GM23338 (cell line): ENCODE measurements around the gene RASGRP4. TPM values are rescaled to one million over a fixed set of nuclear protein-coding genes. Genes with fewer than 3 reads are reported as not detected.

ENCODE experiments used
- ATAC-seq: fragments of 200-7000 bp; cut with Tn5 transposase; 3 replicates; pipeline ENCODE4 v1.9.1; 2020
- DNase-seq: peaks from one replicate; pipeline ENCODE4 v3.0.0-alpha.2; 2015; ENCODE audit warnings: low spot score
- H2AFZ ChIP-seq: fragments of 200-600 bp; sonication (generic); 2 replicates; pipeline ENCODE4 v1.8.0; 2016; ENCODE audit warnings: antibody characterized with exemption, mild to moderate bottlenecking, moderate library complexity
- H3F3A ChIP-seq: fragments of 200-600 bp; sonication (generic); replicated peaks from 2 replicates; pipeline ENCODE4 v1.8.0; 2017; ENCODE audit warnings: antibody characterized with exemption, mixed run types, low read depth
- H3K27ac ChIP-seq: fragments of 200-600 bp; sonication (generic); 2 replicates; pipeline ENCODE4 v1.6.1; 2016; ENCODE audit warnings: low read depth
- H3K27me3 ChIP-seq: fragments of 200-600 bp; sonication (generic); 2 replicates; pipeline ENCODE4 v1.8.0; 2016; ENCODE audit warnings: mild to moderate bottlenecking, mixed run types, moderate library complexity; ENCODE audit not compliant: insufficient read depth
- H3K36me3 ChIP-seq: fragments of 200-600 bp; sonication (generic); 2 replicates; pipeline ENCODE4 v1.8.0; 2016; ENCODE audit warnings: mild to moderate bottlenecking; ENCODE audit not compliant: insufficient read depth
- H3K4me1 ChIP-seq: fragments of 200-600 bp; sonication (generic); 2 replicates; pipeline ENCODE4 v1.8.0; 2016; ENCODE audit warnings: mild to moderate bottlenecking, moderate library complexity; ENCODE audit not compliant: insufficient read depth
- H3K4me2 ChIP-seq: fragments of 200-600 bp; sonication (generic); 2 replicates; pipeline ENCODE4 v1.7.1; 2017; ENCODE audit warnings: mixed run types
- H3K4me3 ChIP-seq: fragments of 200-600 bp; sonication (generic); 2 replicates; pipeline ENCODE4 v1.6.1; 2016; ENCODE audit warnings: mixed run types
- H3K79me2 ChIP-seq: fragments of 200-600 bp; sonication (generic); replicated peaks from 2 replicates; pipeline ENCODE4 v1.8.0; 2017; ENCODE audit warnings: mild to moderate bottlenecking; ENCODE audit not compliant: insufficient read depth
- H3K9me2 ChIP-seq: fragments of 200-600 bp; sonication (generic); 2 replicates; pipeline ENCODE4 v1.8.0; 2017; ENCODE audit not compliant: insufficient read depth
- H4K20me1 ChIP-seq: fragments of 200-600 bp; sonication (generic); replicated peaks from 2 replicates; pipeline ENCODE4 v1.8.0; 2017; ENCODE audit warnings: mild to moderate bottlenecking; ENCODE audit not compliant: insufficient read depth
- H3K27ac Mint-ChIP-seq: 2 replicates; pipeline ENCODE4 v1.8.0; 2020; ENCODE audit warnings: inconsistent platforms, mild to moderate bottlenecking, moderate library complexity, mixed read lengths
- H3K27me3 Mint-ChIP-seq: 3 replicates; pipeline ENCODE4 v1.8.0; 2022; ENCODE audit warnings: low read depth, mild to moderate bottlenecking, moderate library complexity, mixed read lengths, inconsistent platforms; ENCODE audit not compliant: insufficient read depth, poor library complexity
- H3K36me3 Mint-ChIP-seq: 3 replicates; pipeline ENCODE4 v1.8.0; 2021; ENCODE audit warnings: low read depth, mild to moderate bottlenecking, inconsistent platforms, moderate library complexity, mixed read lengths
- H3K4me1 Mint-ChIP-seq: 3 replicates; pipeline ENCODE4 v1.8.0; 2020; ENCODE audit warnings: mild to moderate bottlenecking, inconsistent platforms, mixed read lengths
- H3K4me3 Mint-ChIP-seq: 3 replicates; pipeline ENCODE4 v1.8.0; 2021; ENCODE audit warnings: moderate library complexity, mild to moderate bottlenecking, inconsistent platforms, mixed read lengths
- H3K9me3 Mint-ChIP-seq: 3 replicates; pipeline ENCODE4 v1.8.0; 2020; ENCODE audit warnings: moderate library complexity, mild to moderate bottlenecking, inconsistent platforms, mixed read lengths
- CREB1 ChIP-seq: fragments of 250-450 bp; sonication (Bioruptor Pico); IDR thresholded peaks from 2 replicates; pipeline ENCODE4 v1.5.0; 2020; ENCODE audit warnings: low read depth, mild to moderate bottlenecking, moderate library complexity
- ETS1 ChIP-seq: IDR thresholded peaks from 2 replicates; pipeline ENCODE4 v1.6.1; 2016; ENCODE audit warnings: antibody characterized with exemption
- EZH2phosphoT487 ChIP-seq: fragments of 200-600 bp; sonication (generic); IDR thresholded peaks from one replicate; pipeline ENCODE4 v1.8.1; 2018; ENCODE audit warnings: antibody characterized with exemption; ENCODE audit not compliant: unreplicated experiment
- NANOG ChIP-seq: IDR thresholded peaks from 2 replicates; pipeline ENCODE4 v1.6.1; 2016; ENCODE audit warnings: antibody characterized with exemption, borderline replicate concordance
- POLR2AphosphoS5 ChIP-seq: IDR thresholded peaks from 2 replicates; pipeline ENCODE4 v1.6.1; 2016; ENCODE audit warnings: antibody characterized with exemption, low read depth
- ZNF114 ChIP-seq: fragments of 250-450 bp; sonication (Bioruptor Pico); IDR thresholded peaks from 2 replicates; pipeline ENCODE4 v1.5.0; 2020; ENCODE audit warnings: mild to moderate bottlenecking, moderate library complexity
- ZNF331 ChIP-seq: fragments of 250-450 bp; sonication (Bioruptor Pico); IDR thresholded peaks from 2 replicates; pipeline ENCODE4 v1.5.0; 2020; ENCODE audit warnings: low read depth, mild to moderate bottlenecking, moderate library complexity
- ZNF462 ChIP-seq: fragments of 250-450 bp; sonication (Bioruptor Pico); IDR thresholded peaks from 2 replicates; pipeline ENCODE4 v1.5.0; 2020; ENCODE audit warnings: mild to moderate bottlenecking, moderate library complexity
- polyA plus RNA-seq: library from polyadenylated mRNA; unstranded; fragments of >200 nt; fragmentation: Nextera tagmentation; extraction: Ambion mirVana; gene quantifications from 2 replicates; pipeline ENCODE4 v1.2.1, GENCODE V29; 2016
- total RNA-seq: library from RNA; depleted of rRNA; stranded (reverse); fragments of >200 nt; shearing (Covaris generic); gene quantifications from 2 replicates; pipeline ENCODE4 v1.2.3, GENCODE V29; 2014

The RASGRP4 gene
- total and polyA plus RNA-seq, 2 experiments from 2014 or later: 1.6 to 3.6 TPM

GRCh38 chr19:38388349-38389100 is 37.5 kb downstream of the RASGRP4 start, which contains the start of gene SPRED3:
SPRED3 (plus strand) TSS chr19:38388697; CDS start chr19:38390303, 1,606 bp downstream.
- ATAC-seq: peak; percentile 2

GRCh38 chr19:38387550-38388348 is 38.3 kb downstream of the RASGRP4 start, which contains the start of gene GGN:
GGN (minus strand) TSS chr19:38388034; CDS start chr19:38387261, 773 bp downstream.
- peaks cover 36% of the 10 kb centered on the region for H3K36me3 Mint-ChIP-seq
- peaks cover 7% of the 10 kb centered on the region for H4K20me1 ChIP-seq
- H3K4me3 Mint-ChIP-seq: peak within 1 kb of the TSS; percentile 92
- peaks cover 6% of the 10 kb centered on the region for H3K4me1 ChIP-seq
- H3K27me3 ChIP-seq: peaks cover 24% of the 10 kb centered on the region
- H3K79me2 ChIP-seq: peaks cover 10% of the 10 kb centered on the region
- H3K27ac Mint-ChIP-seq: peak within 1 kb of the TSS; percentile 93
- H3K9me3 Mint-ChIP-seq: no peaks in the 10 kb centered on the region; the same call in 2 of the 3 replicates
- peaks cover 43% of the 10 kb centered on the region for H3K27me3 Mint-ChIP-seq
- peak within 1 kb of the TSS; percentile 95 for H3K4me2 ChIP-seq
- H3K27ac ChIP-seq: peak within 1 kb of the TSS; percentile 95
- H3K36me3 ChIP-seq: peaks cover 3% of the 10 kb centered on the region; the same call in 1 of the 2 replicates
- peak within 1 kb of the TSS; percentile 92 for H2AFZ ChIP-seq
- H3F3A ChIP-seq: peaks cover 15% of the 10 kb centered on the region
- H3K4me3 ChIP-seq: peak within 1 kb of the TSS; percentile 96
- H3K9me2 ChIP-seq: no peaks in the 10 kb centered on the region
- ATAC-seq (peak; percentile 64), DNase-seq (peak; percentile 100)
- peaks cover 42% of the 10 kb centered on the region for H3K4me1 Mint-ChIP-seq
- TF ChIP-seq ZNF114 (CRISPR knock-in tag): no peak
- TF ChIP-seq NANOG: no peak
- TF ChIP-seq CREB1 (CRISPR knock-in tag): peak; percentile 64
- TF ChIP-seq ZNF331: no peak
- TF ChIP-seq ZNF462 (CRISPR knock-in tag): no peak
- TF ChIP-seq POLR2AphosphoS5: peak; percentile 16; the same call in 1 of the 2 replicates

More at GRCh38 chr19:38388349-38389100, 37.5 kb downstream of the RASGRP4 start, which contains the start of gene SPRED3:
- Mint-ChIP-seq H3K27ac (peak within 1 kb of the TSS; percentile 93), H3K27me3 (peaks cover 46% of the 10 kb centered on the region), H3K4me1 (peaks cover 46% of the 10 kb centered on the region), H3K36me3 (peaks cover 33% of the 10 kb centered on the region), H3K4me3 (peak within 1 kb of the TSS; percentile 92), H3K9me3 (no peaks in the 10 kb centered on the region; the same call in 2 of the 3 replicates)
- Histone ChIP-seq H2AFZ (peak within 1 kb of the TSS; percentile 92), H3F3A (peaks cover 16% of the 10 kb centered on the region), H3K79me2 (peaks cover 10% of the 10 kb centered on the region), H3K4me1 (peaks cover 7% of the 10 kb centered on the region), H4K20me1 (peaks cover 7% of the 10 kb centered on the region), H3K9me2 (no peaks in the 10 kb centered on the region), H3K27me3 (peaks cover 24% of the 10 kb centered on the region), H3K4me2 (peak within 1 kb of the TSS; percentile 95), H3K27ac (peak within 1 kb of the TSS; percentile 95), H3K36me3 (peaks cover 3% of the 10 kb centered on the region; the same call in 1 of the 2 replicates), H3K4me3 (peak within 1 kb of the TSS; percentile 96)
- peak; percentile 2; the same call in 1 of the 2 replicates for TF ChIP-seq POLR2AphosphoS5
- TF ChIP-seq ZNF331: no peak
- no peak for TF ChIP-seq ETS1
- no peak for TF ChIP-seq CREB1 (CRISPR knock-in tag)
- no peak for TF ChIP-seq EZH2phosphoT487
- DNase-seq: peak; percentile 85
